IMR-90 (cell line): Measurements from ENCODE around the gene ZNF620. TPM values are rescaled to one million over a fixed set of nuclear protein-coding genes. Genes with fewer than 3 reads are reported as not detected.

Source experiments
- ATAC-seq: fragments of 200-7000 bp; cut with Tn5 transposase; 2 replicates; pipeline ENCODE4 v1.9.1; 2020; ENCODE audit warnings: low read depth, mild to moderate bottlenecking, moderate library complexity
- BruUV-seq: library from RNA; stranded (reverse); fragments of 400-500 nt; replicated peaks from 2 replicates; lab custom pipeline; 2021; lab: Mats Ljungman, UMichigan
- CTCF ChIA-PET: fragments of 300-600 bp; formaldehyde crosslinking; extraction: SDS; loops from one replicate; lab custom pipeline; 2021; ENCODE audit warnings: antibody characterized with exemption; lab: Yijun Ruan, JAX
- POLR2A ChIA-PET: fragments of 300-600 bp; sonication (Branson Sonifier 250); formaldehyde crosslinking; loops from one replicate; lab custom pipeline; 2022; ENCODE audit warnings: antibody characterized with exemption; ENCODE audit not compliant: unreplicated experiment; lab: Charles Lee
- DNase-seq: peaks from one replicate; pipeline ENCODE4 v3.0.0; 2013
- H2AFZ ChIP-seq: replicated peaks from 2 replicates; pipeline ENCODE3; 2013; ENCODE audit warnings: low read length, mild to moderate bottlenecking; ENCODE audit not compliant: poor library complexity
- H2AK5ac ChIP-seq: 2 replicates; pipeline ENCODE4 v1.6.1; 2013; ENCODE audit warnings: low read depth, low read length, inconsistent platforms
- H2AK9ac ChIP-seq: replicated peaks from 2 replicates; pipeline ENCODE3; 2013; ENCODE audit warnings: mild to moderate bottlenecking, low read depth, low read length, moderate library complexity; ENCODE audit not compliant: poor library complexity
- H2BK120ac ChIP-seq: 2 replicates; pipeline ENCODE4 v1.6.1; 2013; ENCODE audit warnings: low read depth, low read length, inconsistent platforms
- H2BK15ac ChIP-seq: 3 replicates; pipeline ENCODE4 v1.6.1; 2013; ENCODE audit warnings: low read depth, low read length, inconsistent platforms
- H2BK20ac ChIP-seq: 2 replicates; pipeline ENCODE4 v1.6.1; 2013; ENCODE audit warnings: low read depth, mild to moderate bottlenecking, inconsistent platforms, low read length, moderate library complexity
- H2BK5ac ChIP-seq: 2 replicates; pipeline ENCODE4 v1.6.1; 2013; ENCODE audit warnings: mild to moderate bottlenecking, low read depth, low read length, inconsistent platforms; ENCODE audit not compliant: poor library complexity, severe bottlenecking
- H3K14ac ChIP-seq: replicated peaks from 2 replicates; pipeline ENCODE4 v1.6.1; 2013; ENCODE audit warnings: low read depth, low read length, inconsistent platforms
- H3K18ac ChIP-seq: 2 replicates; pipeline ENCODE4 v1.6.1; 2013; ENCODE audit warnings: low read depth, low read length, control low read depth
- H3K23ac ChIP-seq: 2 replicates; pipeline ENCODE4 v1.6.1; 2013; ENCODE audit warnings: low read depth, low read length, inconsistent platforms
- H3K27ac ChIP-seq: 2 replicates; pipeline ENCODE4 v1.5.1; 2013; ENCODE audit warnings: mild to moderate bottlenecking, control low read depth, low read length; ENCODE audit not compliant: insufficient read depth
- H3K27me3 ChIP-seq: 2 replicates; pipeline ENCODE4 v1.6.1; 2013; ENCODE audit warnings: low read length; ENCODE audit not compliant: control insufficient read depth, insufficient read depth
- H3K36me3 ChIP-seq: 2 replicates; pipeline ENCODE4 v1.6.1; 2013; ENCODE audit warnings: low read length, mixed read lengths; ENCODE audit not compliant: control insufficient read depth, insufficient read depth
- H3K4ac ChIP-seq: 2 replicates; pipeline ENCODE4 v1.6.1; 2013; ENCODE audit warnings: low read depth, low read length, inconsistent platforms
- H3K4me1 ChIP-seq: 2 replicates; pipeline ENCODE4 v1.6.1; 2013; ENCODE audit warnings: low read length, mixed read lengths; ENCODE audit not compliant: control insufficient read depth, insufficient read depth
- H3K4me2 ChIP-seq: 2 replicates; pipeline ENCODE4 v1.6.1; 2013; ENCODE audit warnings: low read depth, mild to moderate bottlenecking, control low read depth, low read length, moderate library complexity
- H3K4me3 ChIP-seq: 2 replicates; pipeline ENCODE4 v1.5.1; 2013; ENCODE audit warnings: low read depth, mild to moderate bottlenecking, control low read depth, low read length, moderate library complexity; ENCODE audit not compliant: insufficient read depth
- H3K56ac ChIP-seq: 2 replicates; pipeline ENCODE4 v1.6.1; 2013; ENCODE audit warnings: low read length, inconsistent platforms; ENCODE audit not compliant: insufficient read depth; ENCODE audit errors: extremely low read depth
- H3K79me1 ChIP-seq, 2 experiments: 2 replicates each; pipeline ENCODE4 v1.6.1; 2013; ENCODE audit warnings: low read length in 2 of 2, inconsistent platforms in 1 of 2, low read depth in 1 of 2
- H3K9ac ChIP-seq: 2 replicates; pipeline ENCODE4 v1.6.1; 2013; ENCODE audit warnings: low read depth, low read length, control low read depth
- H3K9me1 ChIP-seq: 2 replicates; pipeline ENCODE4 v1.6.1; 2013; ENCODE audit warnings: low read length, inconsistent platforms; ENCODE audit not compliant: insufficient read depth
- H3K9me3 ChIP-seq: 2 replicates; pipeline ENCODE4 v1.6.1; 2013; ENCODE audit warnings: low read length; ENCODE audit not compliant: control insufficient read depth, insufficient read depth
- H4K20me1 ChIP-seq: 2 replicates; pipeline ENCODE4 v1.6.1; 2013; ENCODE audit warnings: low read length, inconsistent platforms; ENCODE audit not compliant: insufficient read depth
- H4K5ac ChIP-seq: 2 replicates; pipeline ENCODE4 v1.6.1; 2013; ENCODE audit warnings: mild to moderate bottlenecking, low read depth, low read length, control low read depth
- H4K8ac ChIP-seq, 2 experiments: 2 replicates each; pipeline ENCODE4 v1.6.1; 2013; ENCODE audit warnings: low read depth in 2 of 2, low read length in 2 of 2, control low read depth in 1 of 2, inconsistent platforms in 1 of 2
- H4K91ac ChIP-seq: 2 replicates; pipeline ENCODE4 v1.6.1; 2013; ENCODE audit warnings: low read depth, low read length, inconsistent platforms; ENCODE audit not compliant: insufficient read depth
- BHLHE40 ChIP-seq: fragments of 150-350 bp; IDR thresholded peaks from 2 replicates; pipeline ENCODE4 v1.6.1; 2016; ENCODE audit warnings: mild to moderate bottlenecking, low read depth, low read length
- CEBPB ChIP-seq: IDR thresholded peaks from 2 replicates; pipeline ENCODE4 v1.6.1; 2012; ENCODE audit warnings: low read depth, low read length, improper control_type of control experiment
- CTCF ChIP-seq: conservative IDR thresholded peaks from 2 replicates; pipeline ENCODE4 v1.5.1; 2012; ENCODE audit warnings: mild to moderate bottlenecking, low read depth, low read length, improper control_type of control experiment
- ELK1 ChIP-seq: fragments of 150-350 bp; IDR thresholded peaks from 2 replicates; pipeline ENCODE4 v1.6.1; 2016; ENCODE audit warnings: low read depth, mild to moderate bottlenecking, low read length, moderate library complexity, borderline replicate concordance
- FOS ChIP-seq: fragments of 150-350 bp; IDR thresholded peaks from 2 replicates; pipeline ENCODE4 v1.6.1; 2016; ENCODE audit warnings: low read depth, low read length
- MAFK ChIP-seq: IDR thresholded peaks from 2 replicates; pipeline ENCODE4 v1.6.1; 2012; ENCODE audit warnings: low read depth, low read length, improper control_type of control experiment
- MAZ ChIP-seq: IDR thresholded peaks from 2 replicates; pipeline ENCODE4 v1.6.1; 2012; ENCODE audit warnings: low read depth, mild to moderate bottlenecking, low read length, improper control_type of control experiment, moderate library complexity, borderline replicate concordance
- MXI1 ChIP-seq: IDR thresholded peaks from 2 replicates; pipeline ENCODE4 v1.6.1; 2012; ENCODE audit warnings: low read depth, mild to moderate bottlenecking, low read length, moderate library complexity, borderline replicate concordance
- NFE2L2 ChIP-seq: fragments of 150-350 bp; IDR thresholded peaks from 2 replicates; pipeline ENCODE4 v1.6.1; 2016; ENCODE audit warnings: low read depth, mild to moderate bottlenecking, low read length
- POLR2A ChIP-seq: IDR thresholded peaks from 2 replicates; pipeline ENCODE4 v1.6.1; 2012; ENCODE audit warnings: mild to moderate bottlenecking, low read depth, low read length
- RCOR1 ChIP-seq: IDR thresholded peaks from 2 replicates; pipeline ENCODE4 v1.6.1; 2012; ENCODE audit warnings: mild to moderate bottlenecking, low read length, improper control_type of control experiment; ENCODE audit not compliant: insufficient replicate concordance
- RFX5 ChIP-seq: IDR thresholded peaks from 2 replicates; pipeline ENCODE4 v1.8.0; 2012; ENCODE audit warnings: low read depth, mild to moderate bottlenecking, low read length, moderate library complexity
- SMC3 ChIP-seq: fragments of 150-350 bp; IDR thresholded peaks from 2 replicates; pipeline ENCODE4 v1.6.1; 2016; ENCODE audit warnings: low read depth, mild to moderate bottlenecking, antibody characterized with exemption, low read length, moderate library complexity
- USF2 ChIP-seq: fragments of 150-350 bp; IDR thresholded peaks from 2 replicates; pipeline ENCODE4 v1.6.1; 2017; ENCODE audit warnings: mild to moderate bottlenecking, antibody characterized with exemption, low read length, low read depth
- WGBS, 2 experiments: methylation state at CpG; one replicate each; pipeline versions ENCODE4 v1.1.5 to v1.1.7; 2013; ENCODE audit warnings: missing lambda C conversion rate in 2 of 2; ENCODE audit not compliant: insufficient read length in 1 of 2; ENCODE audit errors: extremely low coverage in 2 of 2; 5-methylcytosine and 5-hydroxymethylcytosine counted together
- dilution Hi-C: fragments of 300-500 bp; cut with HindIII; formaldehyde crosslinking; loops from one replicate; pipeline ENCODE4 v1.14.3; 2018; ENCODE audit warnings: low sequenced_read_pairs; ENCODE audit not compliant: unreplicated experiment
- in situ Hi-C: fragments of 300-500 bp; cut with MboI; formaldehyde crosslinking; loops from 3 replicates; pipeline ENCODE4 v1.14.3; 2019; ENCODE audit warnings: low sequenced_read_pairs, inconsistent platforms, mixed read lengths
- intact Hi-C: fragments of 100-400 bp; cut with micrococcal nuclease; formaldehyde crosslinking; loops from 2 replicates; pipeline ENCODE4 v1.10.0; 2022
- polyA plus RNA-seq, 3 experiments: library from polyadenylated mRNA; depleted of rRNA; stranded (reverse); fragments of >200 nt; gene quantifications; 2 replicates each; pipeline ENCODE4 v1.2.3, GENCODE V29; 2012; ENCODE audit warnings: low replicate concordance in 1 of 3
- total RNA-seq: library from RNA; depleted of rRNA; stranded (reverse); fragments of >200 nt; gene quantifications from 2 replicates; pipeline ENCODE4 v1.2.3, GENCODE V29; 2012

ZNF620 gene
- total and polyA plus RNA-seq, 2 of the 4 experiments (the other 2 are of a cell fraction): 0.48 to 0.72 TPM

GRCh38 chr3:40504636-40505430 lies 1.0 kb upstream of the ZNF620 start:
- H3K27ac ChIP-seq: peak overlapping the region; percentile 21
- no peak overlapping the region for H3K4me3 ChIP-seq
- H2AK5ac ChIP-seq: no peak overlapping the region; the same call in 1 of the 2 replicates
- POLR2A ChIA-PET: no interaction called here
- ATAC-seq (peak; percentile 77), DNase-seq (peak; percentile 99)
- in situ Hi-C loops: no loop called here
- peaks cover 8% of the 10 kb centered on the region for H3K4me1 ChIP-seq
- H2BK15ac ChIP-seq: no peak overlapping the region
- H3K14ac ChIP-seq: no peak overlapping the region
- dilution Hi-C loops: no loop called here
- no TSS peak for BruUV-seq
- H3K23ac ChIP-seq: no peak overlapping the region
- no peak overlapping the region for H3K9ac ChIP-seq
- intact Hi-C loops: no loop called here
- no peak overlapping the region for H4K8ac ChIP-seq
- no peaks in the 10 kb centered on the region for H4K20me1 ChIP-seq
- no peaks in the 10 kb centered on the region for H3K9me3 ChIP-seq
- H3K9me1 ChIP-seq: peaks cover 8% of the 10 kb centered on the region
- H3K18ac ChIP-seq: no peak overlapping the region
- H3K79me1 ChIP-seq: no peaks in the 10 kb centered on the region
- H3K4me2 ChIP-seq: peak overlapping the region; percentile 8; the same call in 1 of the 2 replicates
- H2AK9ac ChIP-seq: peak overlapping the region; percentile 7
- H4K91ac ChIP-seq: no peak overlapping the region
- H2BK120ac ChIP-seq: peak overlapping the region; percentile 12; the same call in 1 of the 2 replicates
- CTCF ChIA-PET: no interaction called here
- WGBS, 2 experiments: 67% methylated on average over 3 of the region's 5 CpGs; no CpG with 5 or more reads in 1 of the 2 experiments
- peak overlapping the region; percentile 7 for H2AFZ ChIP-seq
- H4K5ac ChIP-seq: no peak overlapping the region
- H2BK5ac ChIP-seq: peak overlapping the region; percentile 81
- H3K36me3 ChIP-seq: no peaks in the 10 kb centered on the region
- no peaks in the 10 kb centered on the region for H3K27me3 ChIP-seq
- no peak overlapping the region for H3K4ac ChIP-seq
- no peak overlapping the region for H2BK20ac ChIP-seq
- no peak overlapping the region for H3K56ac ChIP-seq
- TF ChIP-seq CEBPB: peak; percentile 89
- no peak for TF ChIP-seq RCOR1
- peak; percentile 74 for TF ChIP-seq USF2
- TF ChIP-seq FOS: peak; percentile 87
- 0 out of 2 replicates have a peak, but pooled peaks have one; percentile 11 for TF ChIP-seq MAFK
- no peak for TF ChIP-seq ELK1
- TF ChIP-seq MAZ: 0 out of 2 replicates have a peak, but pooled peaks have one; percentile 15
- no peak for TF ChIP-seq SMC3
- no peak for TF ChIP-seq NFE2L2
- TF ChIP-seq MXI1: peak; percentile 86
- TF ChIP-seq CTCF: no peak
- TF ChIP-seq BHLHE40: peak; percentile 64
- TF ChIP-seq RFX5: no peak
- no peak for TF ChIP-seq POLR2A
